Testis (tissue), 2 donors: ENCODE measurements around the gene PLCE1.

ENCODE experiments used
- CTCF ChIP-seq, 3 experiments: fragments of 450-650 bp in 2 of 3; fragments of 200-600 bp in 1 of 3; sonication (generic) in 1 of 3; IDR thresholded peaks; one replicate each; pipeline ENCODE4 v1.5.1; 2016 to 2019; ENCODE audit warnings: antibody characterized with exemption in 3 of 3, mild to moderate bottlenecking in 2 of 3, moderate library complexity in 1 of 3
- POLR2A ChIP-seq: fragments of 450-650 bp; IDR thresholded peaks from one replicate; pipeline ENCODE4 v1.6.1; 2017; ENCODE audit warnings: antibody characterized with exemption, mild to moderate bottlenecking, moderate library complexity

GRCh38 chr10:93967756-93968155 lies 26.0 kb upstream of the PLCE1 start:
- TF ChIP-seq POLR2A (no peak), CTCF (IDR thresholded peaks at IDR 0.05) (no peak)
